ENCODE measurements around the gene PRKAR2B.
A peak's percentile ranks its signal among the peaks of the same experiment; 100 is the strongest.

PRKAR2B gene

DNA sequence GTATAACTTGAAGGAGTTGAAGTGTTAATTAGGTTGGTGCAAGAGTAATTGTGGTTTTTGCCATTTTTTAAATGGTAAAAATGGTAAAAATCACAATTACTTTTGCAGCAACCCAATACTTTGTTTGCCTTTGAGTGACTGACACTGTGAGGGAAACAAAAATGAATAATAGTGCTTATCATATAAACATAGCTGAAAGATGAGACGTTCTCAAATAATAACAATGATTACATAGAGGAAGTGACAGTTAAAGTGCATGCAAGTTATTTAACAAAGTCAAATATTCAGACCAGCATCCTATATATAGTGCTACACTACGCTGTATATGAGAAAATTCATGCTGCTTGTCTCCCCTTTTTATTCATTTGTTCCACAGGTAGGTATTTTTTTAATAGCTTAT lies 119.6 kb downstream of the PRKAR2B start:
- TF ChIP-seq, protein P1, sequence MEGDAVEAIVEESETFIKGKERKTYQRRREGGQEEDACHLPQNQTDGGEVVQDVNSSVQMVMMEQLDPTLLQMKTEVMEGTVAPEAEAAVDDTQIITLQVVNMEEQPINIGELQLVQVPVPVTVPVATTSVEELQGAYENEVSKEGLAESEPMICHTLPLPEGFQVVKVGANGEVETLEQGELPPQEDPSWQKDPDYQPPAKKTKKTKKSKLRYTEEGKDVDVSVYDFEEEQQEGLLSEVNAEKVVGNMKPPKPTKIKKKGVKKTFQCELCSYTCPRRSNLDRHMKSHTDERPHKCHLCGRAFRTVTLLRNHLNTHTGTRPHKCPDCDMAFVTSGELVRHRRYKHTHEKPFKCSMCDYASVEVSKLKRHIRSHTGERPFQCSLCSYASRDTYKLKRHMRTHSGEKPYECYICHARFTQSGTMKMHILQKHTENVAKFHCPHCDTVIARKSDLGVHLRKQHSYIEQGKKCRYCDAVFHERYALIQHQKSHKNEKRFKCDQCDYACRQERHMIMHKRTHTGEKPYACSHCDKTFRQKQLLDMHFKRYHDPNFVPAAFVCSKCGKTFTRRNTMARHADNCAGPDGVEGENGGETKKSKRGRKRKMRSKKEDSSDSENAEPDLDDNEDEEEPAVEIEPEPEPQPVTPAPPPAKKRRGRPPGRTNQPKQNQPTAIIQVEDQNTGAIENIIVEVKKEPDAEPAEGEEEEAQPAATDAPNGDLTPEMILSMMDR (IDR thresholded peaks at IDR 0.05), result no peak
- DNase-seq (ENCODE audit: low spot score), result no peak
- Histone ChIP-seq H3K27ac (no peak overlapping the region), H3K4me3 (no peak overlapping the region)

DNA sequence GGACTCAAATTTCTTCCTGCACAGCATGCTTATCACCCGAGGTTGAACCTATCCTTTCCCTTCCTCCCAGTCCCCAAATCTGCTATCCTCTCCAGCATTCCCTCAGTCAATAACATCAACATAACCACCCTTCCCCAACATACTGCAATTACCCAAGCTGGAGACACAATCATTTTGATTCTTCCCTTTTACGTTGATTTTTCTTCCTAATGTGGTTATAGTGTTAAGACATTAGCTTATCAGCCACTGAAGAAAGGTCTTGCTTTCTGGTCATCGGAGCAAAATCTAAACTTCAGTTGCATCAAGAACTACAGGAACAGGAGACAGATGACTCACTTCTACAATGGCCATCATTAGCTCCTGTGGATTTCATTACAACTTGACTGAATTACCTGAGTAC lies 120.8 kb downstream of the PRKAR2B start:
- Histone ChIP-seq H3K4me3 (no peak overlapping the region), H3K27ac (no peak overlapping the region)
- DNase-seq (ENCODE audit: low spot score), result no peak
- TF ChIP-seq, protein P1 (IDR thresholded peaks at IDR 0.05), result no peak

DNA sequence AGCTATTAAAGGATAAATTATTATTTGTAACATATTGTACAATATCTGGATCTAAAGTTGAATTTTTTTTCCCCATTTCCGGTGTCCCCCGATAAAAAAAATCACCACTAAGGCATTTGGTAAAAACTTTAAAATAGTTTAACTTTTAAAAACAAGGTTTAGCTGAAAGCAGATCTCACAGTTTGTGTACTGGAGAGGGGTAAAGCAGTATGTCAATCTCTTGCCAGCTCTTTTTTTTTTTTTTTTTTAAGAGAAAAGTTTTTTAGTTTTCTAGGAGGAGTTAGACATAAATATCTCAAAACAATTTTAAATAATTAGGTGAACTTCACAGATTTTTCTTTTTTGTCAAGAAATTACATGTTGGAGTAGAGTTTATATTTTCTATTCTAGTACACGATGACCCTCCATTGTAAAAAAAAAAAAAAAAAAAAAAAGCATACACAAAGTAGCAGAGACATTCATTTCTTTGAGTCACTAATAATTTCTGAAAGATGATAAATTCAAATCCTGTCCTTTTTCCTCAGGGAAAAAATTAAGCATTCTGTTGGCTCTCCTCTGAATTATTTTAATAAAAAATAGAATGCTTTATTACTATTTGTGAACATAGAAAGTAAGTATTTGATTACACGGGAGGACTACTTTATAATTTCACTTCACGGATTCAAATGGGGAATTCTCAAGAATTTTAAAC lies 122.4 kb downstream of the PRKAR2B start:
- H3K27ac ChIP-seq, result peak overlapping the region; percentile 96 to 97
- peak overlapping the region; percentile 73 for H3K4me3 ChIP-seq
- no peak for DNase-seq (ENCODE audit: low spot score)
- TF ChIP-seq, protein P1 (IDR thresholded peaks at IDR 0.05), result no peak

DNA sequence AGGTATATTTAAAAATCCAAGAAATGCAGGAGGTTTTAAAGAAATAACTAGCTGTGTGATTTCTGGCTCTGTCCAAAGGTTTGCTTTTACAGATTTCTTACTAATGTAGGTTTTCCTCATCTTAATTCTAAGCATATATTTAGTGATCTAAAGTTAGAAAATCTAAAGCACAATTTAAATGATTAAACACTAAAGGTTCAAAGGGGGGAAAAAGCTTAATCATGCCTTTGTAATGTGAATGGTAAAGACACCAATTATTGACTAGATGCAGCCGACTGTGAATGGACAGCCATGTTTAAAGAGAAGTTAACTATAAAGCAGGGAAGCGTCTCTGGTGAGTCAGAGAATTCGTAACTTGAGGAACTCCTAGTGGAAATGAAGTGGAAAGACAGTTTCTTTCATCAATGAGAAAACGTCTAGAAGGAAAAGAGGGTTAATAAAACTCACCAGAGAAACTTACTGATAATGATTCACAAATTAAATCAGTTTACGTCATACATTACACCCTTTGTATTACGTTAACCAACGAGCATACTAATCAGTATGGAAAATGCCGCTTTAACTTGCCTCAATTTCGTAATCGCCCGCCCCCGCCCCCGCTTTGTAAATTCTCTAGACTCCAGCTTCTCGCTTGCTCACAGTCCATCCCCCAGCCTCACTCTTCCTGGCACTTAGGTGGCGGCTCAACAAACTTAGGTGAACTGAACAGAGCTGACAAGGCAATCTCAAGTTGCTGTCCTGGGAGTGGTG lies 123.2 kb downstream of the PRKAR2B start:
- H3K27ac ChIP-seq, result peak overlapping the region; percentile 96 to 97
- H3K4me3 ChIP-seq, result peak overlapping the region; percentile 73
- TF ChIP-seq, protein P1 (IDR thresholded peaks at IDR 0.05), result peak; percentile 23
- no peak for DNase-seq (ENCODE audit: low spot score)

DNA sequence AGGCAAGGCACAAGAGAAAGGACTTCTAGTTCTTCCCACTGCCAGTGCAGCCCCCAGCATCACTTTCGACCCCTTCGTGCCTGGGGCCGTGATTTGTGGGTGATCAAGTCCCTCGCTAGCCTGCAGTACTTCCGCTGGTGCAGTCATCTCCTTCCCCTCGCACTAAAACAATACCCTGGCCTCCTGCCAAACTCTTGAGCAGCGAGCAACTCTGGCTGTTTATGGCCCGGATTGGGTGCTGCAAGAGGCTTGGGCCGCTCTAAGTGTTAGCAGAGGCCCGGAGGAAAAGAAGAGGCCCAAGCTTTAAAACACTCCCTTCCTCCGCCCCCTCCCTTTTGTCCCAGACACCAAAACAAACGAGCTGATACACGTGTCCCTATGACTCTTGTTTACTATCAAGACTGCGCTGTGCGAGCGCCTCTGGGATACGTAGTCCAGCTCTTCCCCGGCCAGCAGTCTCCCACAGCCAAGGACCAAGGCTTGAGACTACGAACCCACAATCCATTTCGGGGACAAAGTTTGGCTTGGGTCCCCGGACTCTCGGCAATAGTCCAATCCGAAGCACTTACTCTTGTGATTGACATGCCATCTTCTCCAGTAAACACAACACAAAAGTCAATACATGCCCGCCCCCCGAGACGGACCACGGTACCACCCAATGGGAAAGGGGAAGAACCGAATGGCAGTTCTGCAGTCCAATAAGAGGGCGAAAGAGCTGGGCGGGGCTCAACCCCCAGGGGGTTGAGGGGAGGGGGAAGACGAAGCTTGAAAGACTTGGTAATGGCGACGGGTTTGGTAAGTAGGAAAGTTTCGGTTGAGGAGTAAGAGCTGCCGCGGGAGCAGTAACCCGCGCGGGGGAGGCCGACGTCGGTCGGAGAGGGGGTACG lies 124.0 kb downstream of the PRKAR2B start, which contains the start of gene HBP1:
TSS of gene HBP1 (plus strand) at position 771 of the 887 bp plus-strand sequence. CDS start 10,891 bp downstream, outside the sequence.
- peak; percentile 100 for DNase-seq (ENCODE audit: low spot score)
- Histone ChIP-seq H3K27ac (peak within 1 kb of the TSS; percentile 100), H3K4me3 (peak within 1 kb of the TSS; percentile 98)
- TF ChIP-seq, protein P1 (IDR thresholded peaks at IDR 0.05), result no peak

DNA sequence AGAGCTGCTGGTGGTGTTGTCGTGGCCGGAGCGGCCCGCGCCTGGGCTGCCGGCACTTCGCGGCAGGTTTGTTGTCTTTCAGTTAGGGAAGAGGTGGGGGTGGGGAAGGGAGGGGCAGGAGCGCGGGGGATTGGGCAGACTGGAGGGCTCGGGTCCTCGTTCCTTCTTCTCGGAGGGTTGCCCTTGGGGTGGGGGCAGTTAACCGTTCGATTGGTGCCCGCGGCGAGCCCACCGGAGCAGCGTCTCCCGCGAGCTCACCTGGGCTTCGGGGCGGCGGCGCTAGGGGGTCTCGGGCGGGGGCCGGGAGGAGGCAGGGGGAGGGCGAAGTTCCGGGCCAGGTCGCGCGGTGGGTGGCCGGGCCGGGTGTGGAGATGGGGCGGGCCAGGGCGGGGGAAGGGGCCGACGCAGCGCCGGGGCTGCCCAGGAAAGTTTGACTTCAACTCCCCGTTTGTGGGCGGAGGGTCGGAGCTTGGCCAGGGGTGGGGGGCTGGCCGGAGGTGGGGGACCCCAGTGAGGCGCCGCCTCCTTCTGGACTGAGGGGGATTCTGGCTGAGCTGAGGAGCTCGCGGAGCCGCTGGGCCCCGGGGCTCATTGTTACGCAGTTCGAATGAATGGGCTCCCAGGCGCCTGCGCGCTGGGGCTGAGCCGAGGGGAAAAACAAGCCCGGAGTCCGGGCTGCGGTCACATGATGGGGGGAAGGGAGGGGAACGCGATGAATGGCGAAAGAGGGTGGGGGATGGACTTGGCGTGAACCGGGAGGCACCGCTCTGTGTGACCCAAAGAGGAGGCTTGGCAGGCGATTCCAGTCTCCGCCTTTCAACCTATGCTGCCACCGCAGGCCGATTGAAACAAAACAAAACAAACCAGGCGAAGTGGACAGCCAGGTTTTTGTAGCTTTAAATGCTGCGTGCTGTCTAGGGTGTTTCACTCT lies 124.9 kb downstream of the PRKAR2B start:
- TF ChIP-seq, protein P1 (IDR thresholded peaks at IDR 0.05), result no peak
- peak overlapping the region; percentile 98 for H3K4me3 ChIP-seq
- peak; percentile 99 for DNase-seq (ENCODE audit: low spot score)
- peak overlapping the region; percentile 100 for H3K27ac ChIP-seq

Data from coronary artery (tissue), 2 donors.